ENCODE measurements around the gene PSMC4.
"Not testable (repeated sequence)": the region's sequence is repeated elsewhere in the genome, so short reads cannot be mapped to it uniquely, and the experiment has no call there.

DNA sequence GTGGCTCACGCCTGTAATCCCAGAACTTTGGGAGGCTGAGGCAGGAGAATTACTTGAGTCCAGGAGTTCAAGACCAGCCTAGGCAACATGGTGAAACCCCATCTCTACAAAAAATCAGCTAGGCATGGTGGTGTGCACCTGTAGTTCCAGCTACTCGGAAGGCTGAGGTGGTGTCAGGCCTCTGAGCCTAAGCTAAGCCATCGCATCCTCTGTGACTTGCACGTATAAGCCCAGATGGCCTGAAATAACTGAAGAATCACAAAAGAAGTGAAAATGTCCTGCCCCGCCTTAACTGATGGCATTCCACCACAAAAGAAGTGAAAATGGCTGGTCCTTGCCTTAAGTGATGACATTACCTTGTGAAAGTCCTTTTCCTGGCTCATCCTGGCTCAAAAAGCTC is 13.1 kb upstream of the PSMC4 start:
- TF ChIP-seq POLR2AphosphoS5 (IDR thresholded peaks at IDR 0.05), result not testable (repeated sequence)
- TF ChIP-seq, protein P1, sequence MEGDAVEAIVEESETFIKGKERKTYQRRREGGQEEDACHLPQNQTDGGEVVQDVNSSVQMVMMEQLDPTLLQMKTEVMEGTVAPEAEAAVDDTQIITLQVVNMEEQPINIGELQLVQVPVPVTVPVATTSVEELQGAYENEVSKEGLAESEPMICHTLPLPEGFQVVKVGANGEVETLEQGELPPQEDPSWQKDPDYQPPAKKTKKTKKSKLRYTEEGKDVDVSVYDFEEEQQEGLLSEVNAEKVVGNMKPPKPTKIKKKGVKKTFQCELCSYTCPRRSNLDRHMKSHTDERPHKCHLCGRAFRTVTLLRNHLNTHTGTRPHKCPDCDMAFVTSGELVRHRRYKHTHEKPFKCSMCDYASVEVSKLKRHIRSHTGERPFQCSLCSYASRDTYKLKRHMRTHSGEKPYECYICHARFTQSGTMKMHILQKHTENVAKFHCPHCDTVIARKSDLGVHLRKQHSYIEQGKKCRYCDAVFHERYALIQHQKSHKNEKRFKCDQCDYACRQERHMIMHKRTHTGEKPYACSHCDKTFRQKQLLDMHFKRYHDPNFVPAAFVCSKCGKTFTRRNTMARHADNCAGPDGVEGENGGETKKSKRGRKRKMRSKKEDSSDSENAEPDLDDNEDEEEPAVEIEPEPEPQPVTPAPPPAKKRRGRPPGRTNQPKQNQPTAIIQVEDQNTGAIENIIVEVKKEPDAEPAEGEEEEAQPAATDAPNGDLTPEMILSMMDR (IDR thresholded peaks at IDR 0.05), result not testable (repeated sequence)

Measured in sigmoid colon (tissue), 4 donors.